Glutamatergic neuron (in vitro differentiated cells): ENCODE data around the gene TAPT1. TPM values are rescaled to one million over a fixed set of nuclear protein-coding genes. Genes with fewer than 3 reads are reported as not detected.
"Not testable (repeated sequence)": the region's sequence is repeated elsewhere in the genome, so short reads cannot be mapped to it uniquely, and the experiment has no call there.

ENCODE experiments used
- DNase-seq: peaks from one replicate; pipeline ENCODE4 v3.0.0; 2022
- H3K27ac Mint-ChIP-seq: one replicate; pipeline ENCODE4 v1.8.0; 2020; ENCODE audit warnings: mild to moderate bottlenecking, mixed read lengths, inconsistent platforms; ENCODE audit not compliant: unreplicated experiment
- H3K27me3 Mint-ChIP-seq: one replicate; pipeline ENCODE4 v1.8.0; 2020; ENCODE audit warnings: mild to moderate bottlenecking, moderate library complexity, mixed read lengths, inconsistent platforms; ENCODE audit not compliant: unreplicated experiment
- H3K36me3 Mint-ChIP-seq: one replicate; pipeline ENCODE4 v1.8.0; 2020; ENCODE audit warnings: mild to moderate bottlenecking, mixed read lengths, inconsistent platforms; ENCODE audit not compliant: unreplicated experiment
- H3K4me1 Mint-ChIP-seq: one replicate; pipeline ENCODE4 v1.8.0; 2020; ENCODE audit warnings: mild to moderate bottlenecking, low read depth, mixed read lengths, inconsistent platforms; ENCODE audit not compliant: unreplicated experiment
- H3K4me3 Mint-ChIP-seq: one replicate; pipeline ENCODE4 v1.8.0; 2020; ENCODE audit warnings: mild to moderate bottlenecking, mixed read lengths, inconsistent platforms; ENCODE audit not compliant: unreplicated experiment
- H3K9me3 Mint-ChIP-seq: one replicate; pipeline ENCODE4 v1.8.0; 2020; ENCODE audit warnings: mild to moderate bottlenecking, moderate library complexity, mixed read lengths, inconsistent platforms; ENCODE audit not compliant: unreplicated experiment
- CTCF ChIP-seq: fragments of 200-600 bp; sonication (generic); IDR thresholded peaks from one replicate; pipeline ENCODE4 v1.5.0; 2021; ENCODE audit not compliant: partially characterized antibody, unreplicated experiment
- total RNA-seq: library from RNA; stranded (reverse); fragmentation: NEBNext Ultra II Directional; extraction: Animal tissue kit (Norgen Biotek cat#: 25700); gene quantifications from one replicate; pipeline ENCODE4 v1.2.1, GENCODE V29; 2021; ENCODE audit not compliant: unreplicated experiment

Gene TAPT1
- total RNA-seq, 1 donor from 2014 or later = 28.9 TPM

GRCh38 chr4:16199093-16199492 lies 27.2 kb downstream of the TAPT1 start:
- no peak for DNase-seq
- H3K27me3 Mint-ChIP-seq = no peaks in the 10 kb centered on the region
- H3K27ac Mint-ChIP-seq = no peak overlapping the region
- TF ChIP-seq CTCF = no peak
- H3K4me1 Mint-ChIP-seq = peaks cover 17% of the 10 kb centered on the region
- no peaks in the 10 kb centered on the region for H3K9me3 Mint-ChIP-seq
- H3K4me3 Mint-ChIP-seq = no peak overlapping the region
- H3K36me3 Mint-ChIP-seq = no peaks in the 10 kb centered on the region

- H3K27ac Mint-ChIP-seq = no peak overlapping the region
Observed at GRCh38 chr4:16197876-16198665, 28.2 kb downstream of the TAPT1 start.

GRCh38 chr4:16196482-16197393 lies 29.5 kb downstream of the TAPT1 start:
- Mint-ChIP-seq H3K4me1 (peaks cover 20% of the 10 kb centered on the region), H3K27ac (no peak overlapping the region), H3K36me3 (no peaks in the 10 kb centered on the region), H3K9me3 (no peaks in the 10 kb centered on the region), H3K27me3 (no peaks in the 10 kb centered on the region), H3K4me3 (no peak overlapping the region)
- no peak for TF ChIP-seq CTCF
- no peak for DNase-seq

More at GRCh38 chr4:16197876-16198665, 28.2 kb downstream of the TAPT1 start:
- Mint-ChIP-seq H3K27me3 (no peaks in the 10 kb centered on the region), H3K4me1 (peaks cover 20% of the 10 kb centered on the region), H3K4me3 (no peak overlapping the region), H3K9me3 (no peaks in the 10 kb centered on the region), H3K36me3 (no peaks in the 10 kb centered on the region)
- DNase-seq = no peak
- no peak for TF ChIP-seq CTCF

GRCh38 chr4:16195209-16195608 lies 31.1 kb downstream of the TAPT1 start:
- Mint-ChIP-seq H3K36me3 (no peaks in the 10 kb centered on the region), H3K9me3 (no peaks in the 10 kb centered on the region), H3K4me1 (peaks cover 19% of the 10 kb centered on the region), H3K27me3 (no peaks in the 10 kb centered on the region), H3K4me3 (no peak overlapping the region), H3K27ac (no peak overlapping the region)
- DNase-seq = no peak
- no peak for TF ChIP-seq CTCF

- not testable (repeated sequence) for H3K27me3 Mint-ChIP-seq, H3K36me3 Mint-ChIP-seq, H3K9me3 Mint-ChIP-seq, H3K27ac Mint-ChIP-seq, H3K4me3 Mint-ChIP-seq, DNase-seq
- H3K4me1 Mint-ChIP-seq = peaks cover 19% of the 10 kb centered on the region
Observed at GRCh38 chr4:16194798-16195197, 31.5 kb downstream of the TAPT1 start.
